HG03442 (cell line): ENCODE results near the gene MELK.
A peak's percentile ranks its signal among the peaks of the same experiment; 100 is the strongest.

Experiments
- ATAC-seq: cut with Tn5 transposase; IDR thresholded peaks from one replicate; pipeline ENCODE4 v1.9.1; 2021; ENCODE audit warnings: mild to moderate bottlenecking, moderate library complexity; ENCODE audit not compliant: unreplicated experiment

MELK gene

GRCh38 chr9:36576866-36577265 lies 4.2 kb downstream of the MELK start:
- no peak for ATAC-seq

- no peak for ATAC-seq
These were observed 12.1 kb downstream of the MELK start for GRCh38 chr9:36584620-36585460.

GRCh38 chr9:36590231-36590630 lies 17.5 kb downstream of the MELK start:
- ATAC-seq = no peak

GRCh38 chr9:36592801-36593583 lies 20.3 kb downstream of the MELK start:
- no peak for ATAC-seq

- ATAC-seq = no peak
These were observed 21.5 kb downstream of the MELK start for GRCh38 chr9:36594213-36594612.

GRCh38 chr9:36597412-36598178 lies 24.9 kb downstream of the MELK start:
- no peak for ATAC-seq

- ATAC-seq = no peak
These were observed 25.6 kb downstream of the MELK start for GRCh38 chr9:36598273-36598672.

- peak; percentile 70 for ATAC-seq
These were observed 30.3 kb downstream of the MELK start for GRCh38 chr9:36603006-36603405.

GRCh38 chr9:36609306-36609705 lies 36.6 kb downstream of the MELK start:
- ATAC-seq = no peak

GRCh38 chr9:36622121-36622520 lies 49.4 kb downstream of the MELK start:
- no peak for ATAC-seq

GRCh38 chr9:36623280-36623679 lies 50.6 kb downstream of the MELK start:
- no peak for ATAC-seq

- no peak for ATAC-seq
These were observed 52.4 kb downstream of the MELK start for GRCh38 chr9:36625006-36625615.

- ATAC-seq = no peak
These were observed 60.2 kb downstream of the MELK start for GRCh38 chr9:36632892-36633291.

- ATAC-seq = no peak
These were observed 65.0 kb downstream of the MELK start for GRCh38 chr9:36637491-36638270.

GRCh38 chr9:36640771-36641381 lies 68.2 kb downstream of the MELK start:
- ATAC-seq = peak; percentile 54

GRCh38 chr9:36642817-36643216 lies 70.1 kb downstream of the MELK start:
- no peak for ATAC-seq

GRCh38 chr9:36656842-36657241 lies 84.1 kb downstream of the MELK start:
- ATAC-seq = no peak

GRCh38 chr9:36659500-36659899 lies 86.8 kb downstream of the MELK start:
- ATAC-seq = no peak

- ATAC-seq = no peak
These were observed 92.1 kb downstream of the MELK start for GRCh38 chr9:36664806-36665205.

- ATAC-seq = no peak
These were observed 92.7 kb downstream of the MELK start for GRCh38 chr9:36665387-36665786.
